GM11168 (cell line): ENCODE data around the gene KCNQ2.
"Not testable (repeated sequence)": the region's sequence is repeated elsewhere in the genome, so short reads cannot be mapped to it uniquely, and the experiment has no call there.

Experiments used
- in situ Hi-C: fragments of 300-500 bp; cut with MboI; formaldehyde crosslinking; loops from one replicate; pipeline ENCODE4 v1.12.0; 2022; ENCODE audit warnings: low sequenced_read_pairs; ENCODE audit not compliant: unreplicated experiment

Gene KCNQ2

GRCh38 chr20:63397155-63397843 lies 75.2 kb downstream of the KCNQ2 start:
- in situ Hi-C loops, result no loop called here

GRCh38 chr20:63396300-63396699 lies 76.2 kb downstream of the KCNQ2 start:
- in situ Hi-C loops, result no loop called here

- in situ Hi-C loops, result no loop called here
These were observed 76.7 kb downstream of the KCNQ2 start for GRCh38 chr20:63395723-63396122.

- in situ Hi-C loops, result no loop called here
These were observed 77.5 kb downstream of the KCNQ2 start for GRCh38 chr20:63394920-63395455.

GRCh38 chr20:63394069-63394919 lies 78.2 kb downstream of the KCNQ2 start:
- in situ Hi-C loops, result no loop called here

- in situ Hi-C loops, result no loop called here
These were observed 78.9 kb downstream of the KCNQ2 start for GRCh38 chr20:63393566-63393965.

- in situ Hi-C loops, result no loop called here
These were observed 79.7 kb downstream of the KCNQ2 start for GRCh38 chr20:63392465-63393365.

GRCh38 chr20:63387917-63388316 lies 84.5 kb downstream of the KCNQ2 start:
- in situ Hi-C loops, result no loop called here

GRCh38 chr20:63387393-63387792 lies 85.1 kb downstream of the KCNQ2 start:
- in situ Hi-C loops, result no loop called here

GRCh38 chr20:63386491-63386890 lies 86.0 kb downstream of the KCNQ2 start:
- in situ Hi-C loops, result no loop called here

- in situ Hi-C loops, result no loop called here
These were observed 86.6 kb downstream of the KCNQ2 start for GRCh38 chr20:63385819-63386218.

- in situ Hi-C loops, result no loop called here
These were observed 88.1 kb downstream of the KCNQ2 start for GRCh38 chr20:63384336-63384735.

GRCh38 chr20:63383556-63383955 lies 88.9 kb downstream of the KCNQ2 start:
- in situ Hi-C loops, result no loop called here

- in situ Hi-C loops, result no loop called here
These were observed 89.7 kb downstream of the KCNQ2 start for GRCh38 chr20:63382551-63383300.

GRCh38 chr20:63381781-63382431 lies 90.5 kb downstream of the KCNQ2 start:
- in situ Hi-C loops, result no loop called here

- in situ Hi-C loops, result no loop called here
These were observed 92.0 kb downstream of the KCNQ2 start for GRCh38 chr20:63380346-63380870.

- in situ Hi-C loops, result not testable (repeated sequence)
These were observed 92.6 kb downstream of the KCNQ2 start for GRCh38 chr20:63379872-63380271.

GRCh38 chr20:63379296-63379695 lies 93.2 kb downstream of the KCNQ2 start:
- in situ Hi-C loops, result no loop called here

- in situ Hi-C loops, result no loop called here
These were observed 93.8 kb downstream of the KCNQ2 start for GRCh38 chr20:63378626-63379025.
